Brain microvascular endothelial cell (primary cell): Measurements from ENCODE around the gene GCH1.

Source experiments
- DNase-seq: peaks from one replicate; pipeline ENCODE4 v3.0.0-alpha.2; 2020
- H3K27ac ChIP-seq: fragments of 250-450 bp; sonication (Bioruptor Pico); 2 replicates; pipeline ENCODE4 v1.5.1; 2020; ENCODE audit warnings: mild to moderate bottlenecking, moderate library complexity
- H3K27me3 ChIP-seq: fragments of 250-450 bp; sonication (Bioruptor Pico); replicated peaks from 2 replicates; pipeline ENCODE4 v1.5.1; 2020; ENCODE audit warnings: mild to moderate bottlenecking
- H3K36me3 ChIP-seq: fragments of 250-450 bp; sonication (Bioruptor Pico); replicated peaks from 2 replicates; pipeline ENCODE4 v1.5.1; 2020; ENCODE audit warnings: mild to moderate bottlenecking
- H3K4me3 ChIP-seq: 2 replicates; pipeline ENCODE4 v1.5.1; 2011; ENCODE audit warnings: low read depth, mild to moderate bottlenecking, control low read depth, low read length, moderate library complexity
- in situ Hi-C: cut with HindIII; loops from 2 replicates; pipeline ENCODE4 v1.10.0; 2017; ENCODE audit warnings: low sequenced_read_pairs, low pct_ligation_motif_present
- TF ChIP-seq, protein P1 (sequence below): IDR thresholded peaks from 2 replicates; pipeline ENCODE4 v1.5.1; 2011; ENCODE audit warnings: low read depth, mild to moderate bottlenecking, moderate library complexity, low read length, control low read depth, inconsistent platforms; ENCODE audit errors: missing control alignments

GCH1 gene

DNA sequence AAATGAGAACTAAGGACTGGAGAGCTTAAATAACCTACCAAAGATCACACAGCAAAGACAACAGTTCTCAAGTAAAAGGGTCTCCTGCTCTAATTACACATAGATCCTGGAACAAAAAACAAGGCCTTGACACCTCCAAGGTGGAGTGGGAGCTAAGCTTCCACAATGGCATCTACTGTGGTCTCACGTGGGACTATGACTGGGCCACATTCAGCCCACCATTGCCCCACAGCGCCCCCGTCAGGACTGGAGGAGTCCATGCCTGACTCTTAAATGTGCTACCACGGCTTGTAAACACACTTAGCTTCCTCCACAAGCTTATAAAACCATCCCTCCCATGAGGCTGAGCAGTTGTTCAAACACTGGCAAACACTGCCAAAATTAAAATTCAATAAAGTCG is 88.5 kb downstream of the GCH1 start:
- H3K27me3 ChIP-seq: no peaks in the 10 kb centered on the region
- no peaks in the 10 kb centered on the region for H3K36me3 ChIP-seq
- TF ChIP-seq, protein P1, sequence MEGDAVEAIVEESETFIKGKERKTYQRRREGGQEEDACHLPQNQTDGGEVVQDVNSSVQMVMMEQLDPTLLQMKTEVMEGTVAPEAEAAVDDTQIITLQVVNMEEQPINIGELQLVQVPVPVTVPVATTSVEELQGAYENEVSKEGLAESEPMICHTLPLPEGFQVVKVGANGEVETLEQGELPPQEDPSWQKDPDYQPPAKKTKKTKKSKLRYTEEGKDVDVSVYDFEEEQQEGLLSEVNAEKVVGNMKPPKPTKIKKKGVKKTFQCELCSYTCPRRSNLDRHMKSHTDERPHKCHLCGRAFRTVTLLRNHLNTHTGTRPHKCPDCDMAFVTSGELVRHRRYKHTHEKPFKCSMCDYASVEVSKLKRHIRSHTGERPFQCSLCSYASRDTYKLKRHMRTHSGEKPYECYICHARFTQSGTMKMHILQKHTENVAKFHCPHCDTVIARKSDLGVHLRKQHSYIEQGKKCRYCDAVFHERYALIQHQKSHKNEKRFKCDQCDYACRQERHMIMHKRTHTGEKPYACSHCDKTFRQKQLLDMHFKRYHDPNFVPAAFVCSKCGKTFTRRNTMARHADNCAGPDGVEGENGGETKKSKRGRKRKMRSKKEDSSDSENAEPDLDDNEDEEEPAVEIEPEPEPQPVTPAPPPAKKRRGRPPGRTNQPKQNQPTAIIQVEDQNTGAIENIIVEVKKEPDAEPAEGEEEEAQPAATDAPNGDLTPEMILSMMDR: peak; percentile 35
- H3K27ac ChIP-seq: no peak overlapping the region
- H3K4me3 ChIP-seq: no peak overlapping the region
- DNase-seq: no peak
- in situ Hi-C loops: no loop called here

GRCh38 chr14:54813081-54813480 is 89.5 kb downstream of the GCH1 start:
- DNase-seq: no peak
- Histone ChIP-seq H3K36me3 (no peaks in the 10 kb centered on the region), H3K4me3 (no peak overlapping the region), H3K27me3 (no peaks in the 10 kb centered on the region), H3K27ac (no peak overlapping the region)
- TF ChIP-seq, protein P1: no peak
- in situ Hi-C loops: no loop called here

GRCh38 chr14:54812617-54813016 is 90.0 kb downstream of the GCH1 start:
- in situ Hi-C loops: no loop called here

DNA sequence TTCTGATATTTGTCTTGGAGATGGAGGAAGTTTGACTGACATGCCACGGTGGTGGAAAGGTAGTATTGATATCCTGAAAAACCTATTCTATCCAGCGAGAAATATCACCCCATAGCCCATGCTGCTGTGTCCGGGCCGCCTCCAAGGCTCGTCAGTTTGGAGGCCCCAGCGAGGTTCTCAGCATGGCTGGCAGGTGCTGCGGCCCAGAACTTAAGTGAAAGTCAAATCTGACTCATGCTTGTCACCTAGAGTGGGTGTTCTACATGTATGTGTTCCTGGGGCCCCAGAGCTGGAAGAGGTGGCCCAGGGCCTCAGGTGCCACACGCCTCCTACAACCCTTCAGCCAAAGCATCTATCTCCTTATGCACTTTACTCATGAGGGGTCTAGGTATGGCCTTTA is 92.9 kb downstream of the GCH1 start:
- TF ChIP-seq, protein P1: no peak
- no peaks in the 10 kb centered on the region for H3K27me3 ChIP-seq
- no peaks in the 10 kb centered on the region for H3K36me3 ChIP-seq
- H3K4me3 ChIP-seq: no peak overlapping the region
- H3K27ac ChIP-seq: no peak overlapping the region
- in situ Hi-C loops: no loop called here
- no peak for DNase-seq

More at GRCh38 chr14:54812617-54813016, 90.0 kb downstream of the GCH1 start:
- no peaks in the 10 kb centered on the region for H3K36me3 ChIP-seq
- H3K4me3 ChIP-seq: no peak overlapping the region
- no peak for DNase-seq
- no peak overlapping the region for H3K27ac ChIP-seq
- TF ChIP-seq, protein P1: no peak
- H3K27me3 ChIP-seq: no peaks in the 10 kb centered on the region

GRCh38 chr14:54808326-54809161 is 94.1 kb downstream of the GCH1 start:
- TF ChIP-seq, protein P1: no peak
- Histone ChIP-seq H3K4me3 (no peak overlapping the region), H3K36me3 (no peaks in the 10 kb centered on the region), H3K27me3 (no peaks in the 10 kb centered on the region), H3K27ac (no peak overlapping the region)
- DNase-seq: no peak
- in situ Hi-C loops: no loop called here

DNA sequence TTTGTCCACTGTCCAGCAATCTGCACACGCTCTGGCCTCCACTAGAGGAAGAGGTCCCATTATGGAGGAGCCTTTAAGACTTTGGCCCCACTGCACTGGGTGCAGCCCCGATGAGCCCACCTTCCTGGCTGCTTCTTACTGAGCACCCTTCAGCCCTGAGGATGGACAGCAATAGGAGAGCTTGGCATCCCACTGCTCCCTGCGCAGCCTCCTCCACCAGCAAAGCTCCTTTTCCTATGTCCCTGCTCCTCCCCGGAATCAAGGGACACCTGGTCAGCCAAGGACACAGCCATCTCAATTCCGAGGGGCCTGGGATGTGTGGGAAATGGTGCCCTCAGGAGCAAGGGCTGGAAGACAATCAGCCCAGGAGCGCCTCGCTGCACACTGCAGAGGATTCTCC is 94.7 kb downstream of the GCH1 start:
- TF ChIP-seq, protein P1: no peak
- in situ Hi-C loops: no loop called here
- Histone ChIP-seq H3K36me3 (no peaks in the 10 kb centered on the region), H3K27me3 (no peaks in the 10 kb centered on the region), H3K4me3 (no peak overlapping the region), H3K27ac (no peak overlapping the region)
- DNase-seq: no peak
